HEK293T (cell line): ENCODE data around the gene ZBTB20.

Experiments
- ARNT ChIP-seq: fragments of 450-650 bp; IDR thresholded peaks from 2 replicates; pipeline ENCODE4 v1.6.1; 2017; ENCODE audit warnings: mild to moderate bottlenecking
- BHLHE40 ChIP-seq: fragments of 450-650 bp; IDR thresholded peaks from 2 replicates; pipeline ENCODE4 v1.6.1; 2016; ENCODE audit warnings: mild to moderate bottlenecking, moderate library complexity, borderline replicate concordance
- ELF4 ChIP-seq: fragments of 450-650 bp; IDR thresholded peaks from 2 replicates; pipeline ENCODE4 v1.6.1; 2017; ENCODE audit warnings: antibody characterized with exemption
- FOXA1 ChIP-seq: fragments of 450-650 bp; IDR thresholded peaks from 2 replicates; pipeline ENCODE4 v1.6.1; 2016; ENCODE audit warnings: mild to moderate bottlenecking
- FOXK2 ChIP-seq: fragments of 450-650 bp; IDR thresholded peaks from 2 replicates; pipeline ENCODE4 v1.6.1; 2016; ENCODE audit warnings: mild to moderate bottlenecking
- FOXM1 ChIP-seq: fragments of 450-650 bp; IDR thresholded peaks from 2 replicates; pipeline ENCODE4 v1.6.1; 2017; ENCODE audit warnings: mild to moderate bottlenecking, borderline replicate concordance
- HDGF ChIP-seq: fragments of 450-650 bp; IDR thresholded peaks from 2 replicates; pipeline ENCODE4 v1.6.1; 2017; ENCODE audit warnings: antibody characterized with exemption, borderline replicate concordance
- L3MBTL2 ChIP-seq: fragments of 450-650 bp; conservative IDR thresholded peaks from 2 replicates; pipeline ENCODE4 v1.6.1; 2016; ENCODE audit warnings: mild to moderate bottlenecking
- LEF1 ChIP-seq: fragments of 450-650 bp; IDR thresholded peaks from 2 replicates; pipeline ENCODE4 v1.6.1; 2017; ENCODE audit warnings: mild to moderate bottlenecking, borderline replicate concordance
- NFRKB ChIP-seq: fragments of 450-650 bp; IDR thresholded peaks from 2 replicates; pipeline ENCODE4 v1.6.1; 2016; ENCODE audit warnings: mild to moderate bottlenecking, moderate library complexity
- SP1 ChIP-seq: fragments of 450-650 bp; IDR thresholded peaks from 2 replicates; pipeline ENCODE4 v1.6.1; 2017
- SUZ12 ChIP-seq: fragments of 450-650 bp; IDR thresholded peaks from 2 replicates; pipeline ENCODE4 v1.6.1; 2016; ENCODE audit warnings: mild to moderate bottlenecking
- TARDBP ChIP-seq: fragments of 450-650 bp; IDR thresholded peaks from 2 replicates; pipeline ENCODE4 v1.6.1; 2016
- ZNF384 ChIP-seq: fragments of 450-650 bp; IDR thresholded peaks from 2 replicates; pipeline ENCODE4 v1.6.1; 2016

GRCh38 chr3:115087512-115087911, 59.6 kb downstream of the ZBTB20 start:
- TF ChIP-seq FOXM1 (no peak), TARDBP (no peak), BHLHE40 (no peak), ARNT (no peak), SP1 (no peak), HDGF (no peak), SUZ12 (no peak), FOXK2 (no peak), L3MBTL2 (no peak), FOXA1 (no peak), ZNF384 (no peak), NFRKB (no peak), ELF4 (no peak), LEF1 (no peak)
